ENCODE measurements around the gene ENAM.

GRCh38 chr4:70581980-70582379 is 46.6 kb upstream of the ENAM start:
- TF ChIP-seq CTCF (conservative IDR thresholded peaks at IDR 0.05; ENCODE audit: low read depth in 2 of 2): no peak
- no peak for TF ChIP-seq POLR2AphosphoS5 (IDR thresholded peaks at IDR 0.05; ENCODE audit: low read depth)
- no peak for TF ChIP-seq CREB1 (CRISPR knock-in tag; IDR thresholded peaks at IDR 0.05; ENCODE audit: low read depth)
- TF ChIP-seq EZH2 (IDR thresholded peaks at IDR 0.05; ENCODE audit: low read depth, unreplicated experiment): no peak
- TF ChIP-seq EZH2phosphoT487 (IDR thresholded peaks at IDR 0.05; ENCODE audit: unreplicated experiment): no peak
- no peak for TF ChIP-seq REST (IDR thresholded peaks at IDR 0.05; ENCODE audit: unreplicated experiment)
- no peak for TF ChIP-seq STAT1 (IDR thresholded peaks at IDR 0.05; ENCODE audit: unreplicated experiment)
- TF ChIP-seq NANOG (IDR thresholded peaks at IDR 0.05; ENCODE audit: borderline replicate concordance): no peak
- no peak for TF ChIP-seq ZNF331 (CRISPR knock-in tag; IDR thresholded peaks at IDR 0.05; ENCODE audit: low read depth)
- no peak for TF ChIP-seq JUNB (IDR thresholded peaks at IDR 0.05; ENCODE audit: unreplicated experiment)
